Right forelimb (tissue), 1 donor: ENCODE measurements around the gene LRRC32.

Experiments
- DNase-seq: peaks from one replicate; pipeline ENCODE4 v3.0.0-alpha.2; 2018

Gene LRRC32

GRCh38 chr11:76670485-76671236 is at the start of gene LRRC32:
TSS of gene LRRC32 (minus strand) at chr11:76670747. CDS start at chr11:76665954, 4,793 bp downstream.
- DNase-seq: peak; percentile 73

- DNase-seq: no peak
These were observed 49.1 kb upstream of the LRRC32 start for GRCh38 chr11:76719686-76720085.

GRCh38 chr11:76719281-76719680 is 48.7 kb upstream of the LRRC32 start:
- no peak for DNase-seq

- no peak for DNase-seq
These were observed 47.3 kb upstream of the LRRC32 start for GRCh38 chr11:76717816-76718215.

GRCh38 chr11:76717369-76717768 is 46.8 kb upstream of the LRRC32 start:
- DNase-seq: no peak

- DNase-seq: no peak
These were observed 45.7 kb upstream of the LRRC32 start for GRCh38 chr11:76716268-76716667.

- no peak for DNase-seq
These were observed 43.9 kb upstream of the LRRC32 start for GRCh38 chr11:76714493-76714892.

GRCh38 chr11:76713499-76713898 is 43.0 kb upstream of the LRRC32 start:
- no peak for DNase-seq

GRCh38 chr11:76712125-76712524 is 41.6 kb upstream of the LRRC32 start:
- DNase-seq: no peak

- DNase-seq: no peak
These were observed 39.2 kb upstream of the LRRC32 start for GRCh38 chr11:76709756-76710155.

GRCh38 chr11:76708972-76709660 is 38.6 kb upstream of the LRRC32 start:
- no peak for DNase-seq

- DNase-seq: no peak
These were observed 36.8 kb upstream of the LRRC32 start for GRCh38 chr11:76707293-76707825.

- DNase-seq: no peak
These were observed 36.1 kb upstream of the LRRC32 start for GRCh38 chr11:76706667-76707066.

- no peak for DNase-seq
These were observed 35.3 kb upstream of the LRRC32 start for GRCh38 chr11:76705826-76706225.

- no peak for DNase-seq
These were observed 33.8 kb upstream of the LRRC32 start for GRCh38 chr11:76704171-76704948.

- no peak for DNase-seq
These were observed 33.2 kb upstream of the LRRC32 start for GRCh38 chr11:76703707-76704106.

- no peak for DNase-seq
These were observed 32.0 kb upstream of the LRRC32 start for GRCh38 chr11:76702336-76703128.

- DNase-seq: no peak
These were observed 30.9 kb upstream of the LRRC32 start for GRCh38 chr11:76701294-76702040.

GRCh38 chr11:76700177-76701100 is 29.9 kb upstream of the LRRC32 start:
- peak; percentile 69 for DNase-seq

- no peak for DNase-seq
These were observed 29.0 kb upstream of the LRRC32 start for GRCh38 chr11:76699451-76700091.
